ENCODE results near the gene TXNRD2. TPM values are rescaled to one million over a fixed set of nuclear protein-coding genes. Genes with fewer than 3 reads are reported as not detected.

Gene TXNRD2
- total and polyA plus RNA-seq, 2 of the 4 experiments (the other 2 are of a cell fraction): 15.6 to 25.7 TPM

GRCh38 chr22:19976671-19977070 lies 35.1 kb upstream of the TXNRD2 start:
- Histone ChIP-seq H4K91ac (ENCODE audit: insufficient read depth, low read depth, low read length) (no peak overlapping the region), H4K20me1 (ENCODE audit: insufficient read depth, low read length) (0 out of 2 replicates have a peak, but pooled peaks cover 6% of the 10 kb centered on the region), H2AFZ (replicated peaks; ENCODE audit: low read length, poor library complexity) (no peak overlapping the region), H2BK120ac (ENCODE audit: low read depth, low read length) (no peak overlapping the region), H2BK20ac (ENCODE audit: low read depth, low read length) (no peak overlapping the region), H3K4me1 (ENCODE audit: control insufficient read depth, insufficient read depth, low read length) (no peaks in the 10 kb centered on the region), H4K5ac (ENCODE audit: low read depth, low read length) (no peak overlapping the region), H3K4ac (ENCODE audit: low read depth, low read length) (no peak overlapping the region), H3K9ac (ENCODE audit: low read depth, low read length) (no peak overlapping the region), H2AK9ac (replicated peaks; ENCODE audit: low read depth, low read length, poor library complexity) (no peak overlapping the region), H2AK5ac (ENCODE audit: low read depth, low read length) (no peak overlapping the region), H3K4me2 (ENCODE audit: low read depth, low read length) (no peak overlapping the region), H3K23ac (ENCODE audit: low read depth, low read length) (no peak overlapping the region), H3K79me1 (ENCODE audit: low read depth in 1 of 2, low read length in 2 of 2) (no peaks in the 10 kb centered on the region), H3K9me1 (ENCODE audit: insufficient read depth, low read length) (no peaks in the 10 kb centered on the region), H3K4me3 (ENCODE audit: insufficient read depth, low read depth, low read length) (no peak overlapping the region), H3K14ac (replicated peaks; ENCODE audit: low read depth, low read length) (no peak overlapping the region), H4K8ac (ENCODE audit: low read depth in 2 of 2, low read length in 2 of 2) (no peak overlapping the region), H3K27ac (ENCODE audit: insufficient read depth, low read length) (no peak overlapping the region), H2BK5ac (ENCODE audit: low read depth, low read length, poor library complexity, severe bottlenecking) (no peak overlapping the region), H3K36me3 (ENCODE audit: control insufficient read depth, insufficient read depth, low read length) (peaks cover 19% of the 10 kb centered on the region), H3K27me3 (ENCODE audit: control insufficient read depth, insufficient read depth, low read length) (no peaks in the 10 kb centered on the region), H3K9me3 (ENCODE audit: control insufficient read depth, insufficient read depth, low read length) (no peaks in the 10 kb centered on the region), H3K56ac (ENCODE audit: extremely low read depth, insufficient read depth, low read length) (no peak overlapping the region), H3K18ac (ENCODE audit: low read depth, low read length) (no peak overlapping the region), H2BK15ac (ENCODE audit: low read depth, low read length) (no peak overlapping the region)
- DNase-seq (no peak), ATAC-seq (ENCODE audit: low read depth) (no peak)
- dilution Hi-C loops (cut with HindIII; ENCODE audit: low sequenced_read_pairs, unreplicated experiment) (no loop called here), intact Hi-C loops (cut with micrococcal nuclease) (no loop called here), in situ Hi-C loops (cut with MboI; ENCODE audit: low sequenced_read_pairs) (no loop called here)
- WGBS, 2 experiments (ENCODE audit: extremely low coverage in 2 of 2, insufficient read length in 1 of 2): no CpG with 5 or more reads among the region's 3 CpGs
- POLR2A ChIA-PET (ENCODE audit: unreplicated experiment): no interaction called here
- CTCF ChIA-PET: no interaction called here
- no TSS peak for BruUV-seq (replicated peaks)
- no peak for TF ChIP-seq CEBPB (IDR thresholded peaks at IDR 0.05; ENCODE audit: low read depth, low read length)
- TF ChIP-seq CTCF (conservative IDR thresholded peaks at IDR 0.05; ENCODE audit: low read depth, low read length): no peak
- TF ChIP-seq MAFK (IDR thresholded peaks at IDR 0.05; ENCODE audit: low read depth, low read length): no peak
- no peak for TF ChIP-seq NFE2L2 (IDR thresholded peaks at IDR 0.05; ENCODE audit: low read depth, low read length)
- TF ChIP-seq BHLHE40 (IDR thresholded peaks at IDR 0.05; ENCODE audit: low read depth, low read length): no peak
- TF ChIP-seq MXI1 (IDR thresholded peaks at IDR 0.05; ENCODE audit: borderline replicate concordance, low read depth, low read length): no peak

All from IMR-90 (cell line).